BLaER1 (cell line): ENCODE results near the gene DRC7.
A peak's percentile ranks its signal among the peaks of the same experiment; 100 is the strongest.

Source experiments
- H3K27ac ChIP-seq: shearing (Covaris generic); formaldehyde crosslinking; 2 replicates; pipeline ENCODE4 v1.8.1; 2022
- H3K27me3 ChIP-seq: shearing (Covaris generic); formaldehyde crosslinking; 2 replicates; pipeline ENCODE4 v1.8.1; 2022
- H3K36me3 ChIP-seq: shearing (Covaris generic); formaldehyde crosslinking; 2 replicates; pipeline ENCODE4 v1.8.1; 2022
- H3K4me1 ChIP-seq: shearing (Covaris generic); formaldehyde crosslinking; 2 replicates; pipeline ENCODE4 v1.8.1; 2022
- H3K4me2 ChIP-seq: shearing (Covaris generic); formaldehyde crosslinking; 2 replicates; pipeline ENCODE4 v1.8.1; 2022
- H3K4me3 ChIP-seq: shearing (Covaris generic); formaldehyde crosslinking; 2 replicates; pipeline ENCODE4 v1.8.1; 2022
- H3K9ac ChIP-seq: shearing (Covaris generic); formaldehyde crosslinking; 2 replicates; pipeline ENCODE4 v1.8.1; 2022
- H3K9me3 ChIP-seq: shearing (Covaris generic); formaldehyde crosslinking; 2 replicates; pipeline ENCODE4 v1.8.1; 2022
- H4K20me1 ChIP-seq: shearing (Covaris generic); formaldehyde crosslinking; 2 replicates; pipeline ENCODE4 v1.8.1; 2022
- Cebpa-rat ChIP-seq: shearing (Covaris generic); IDR thresholded peaks from 2 replicates; pipeline ENCODE4 v1.8.1; 2022

DRC7 gene

DNA sequence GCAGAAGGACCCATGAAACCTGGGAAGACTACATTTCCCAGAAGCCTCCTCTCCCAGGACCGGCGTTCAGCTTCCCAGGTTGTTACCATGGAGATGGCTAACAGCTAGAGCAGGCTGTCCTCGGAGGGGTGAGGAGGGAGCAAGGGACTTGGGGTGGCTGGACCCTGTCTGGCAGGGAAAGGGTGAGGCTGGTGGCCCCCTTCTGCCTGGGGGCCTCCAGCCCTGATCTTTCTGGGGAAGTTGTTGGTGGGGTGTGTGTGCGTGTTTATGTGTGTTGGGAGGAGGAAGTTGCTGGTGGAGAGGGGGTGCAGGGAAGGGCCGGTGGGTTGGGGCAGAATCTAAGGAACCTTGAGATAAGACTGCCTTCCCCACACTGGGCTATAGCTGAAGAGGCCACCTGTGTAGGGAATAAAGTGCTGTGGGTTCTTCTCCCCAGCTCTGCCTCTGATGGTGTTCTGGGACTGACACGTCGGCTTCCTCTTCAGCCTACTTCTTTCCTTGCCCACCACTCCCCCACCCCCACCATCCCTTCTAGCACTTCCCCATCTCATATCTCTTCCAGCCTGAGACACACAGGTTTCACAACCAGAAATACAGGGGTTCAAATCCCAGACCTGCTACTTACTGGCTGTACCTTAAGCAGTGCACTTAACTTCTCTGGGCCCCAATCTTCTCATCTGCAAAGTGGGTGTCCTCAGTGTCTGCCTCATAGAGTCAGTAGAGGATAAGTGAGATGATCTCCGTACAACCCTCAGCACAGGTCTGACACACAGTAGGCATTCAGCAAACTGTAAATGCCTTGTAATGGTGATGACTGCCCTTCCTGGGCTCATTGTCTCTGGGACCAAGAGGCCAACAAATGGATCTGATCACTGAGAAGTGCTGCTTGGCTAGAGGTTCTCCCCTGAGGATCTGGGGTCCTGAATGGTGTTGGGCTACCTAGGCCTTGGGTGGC, at the start of gene DRC7:
TSS of gene DRC7 (plus strand) at position 82 of the 955 bp plus-strand sequence. CDS start 3,144 bp downstream, outside the sequence.
- H3K9ac ChIP-seq, result 0 out of 2 replicates have a peak within 1 kb of the TSS, but pooled peaks have one; percentile 40

DNA sequence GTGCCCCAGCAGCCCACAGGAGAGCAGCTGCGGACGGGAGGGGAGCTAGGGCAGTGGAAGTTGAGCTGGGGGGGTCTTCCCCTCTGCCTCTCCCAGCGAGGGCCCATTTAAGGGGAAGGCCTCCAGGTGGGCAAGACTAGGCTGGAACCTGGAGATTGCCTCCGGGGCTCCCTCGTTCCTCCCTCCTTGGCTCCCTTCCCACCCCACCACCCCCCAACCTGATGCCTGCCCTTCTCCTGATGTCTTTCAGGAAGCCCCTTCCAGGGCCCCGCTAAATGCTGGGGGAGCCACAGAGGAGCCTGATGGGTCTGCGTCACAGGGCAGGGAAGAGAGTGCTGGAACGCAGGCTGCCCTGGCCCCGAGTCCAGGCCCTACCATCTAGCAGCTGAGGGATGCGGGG, 49.4 kb upstream of the DRC7 start:
- peaks cover 94% of the 10 kb centered on the region for H3K4me1 ChIP-seq
- no peaks in the 10 kb centered on the region for H3K27me3 ChIP-seq
- peak overlapping the region; percentile 2 for H3K9ac ChIP-seq
- no peak for TF ChIP-seq Cebpa-rat
- H3K9me3 ChIP-seq, result no peaks in the 10 kb centered on the region
- H3K36me3 ChIP-seq, result no peaks in the 10 kb centered on the region
- peak overlapping the region; percentile 63 for H3K27ac ChIP-seq
- peak overlapping the region; percentile 88 for H3K4me2 ChIP-seq
- H3K4me3 ChIP-seq, result no peak overlapping the region
- no peaks in the 10 kb centered on the region for H4K20me1 ChIP-seq

More for the DNA sequence above, at the start of gene DRC7:
- Histone ChIP-seq H3K27me3 (no peaks in the 10 kb centered on the region), H3K4me1 (peaks cover 53% of the 10 kb centered on the region), H3K36me3 (no peaks in the 10 kb centered on the region), H3K4me2 (peak within 1 kb of the TSS; percentile 85), H3K9me3 (no peaks in the 10 kb centered on the region), H3K27ac (0 out of 2 replicates have a peak within 1 kb of the TSS, but pooled peaks have one; percentile 29), H4K20me1 (no peaks in the 10 kb centered on the region), H3K4me3 (peak within 1 kb of the TSS; percentile 62)
- no peak for TF ChIP-seq Cebpa-rat

- H3K27ac ChIP-seq, result peak overlapping the region; percentile 63
- H3K4me2 ChIP-seq, result peak overlapping the region; percentile 88
- no peaks in the 10 kb centered on the region for H3K36me3 ChIP-seq
Measured at GRCh38 chr16:57645691-57646387, 48.8 kb upstream of the DRC7 start.

DNA sequence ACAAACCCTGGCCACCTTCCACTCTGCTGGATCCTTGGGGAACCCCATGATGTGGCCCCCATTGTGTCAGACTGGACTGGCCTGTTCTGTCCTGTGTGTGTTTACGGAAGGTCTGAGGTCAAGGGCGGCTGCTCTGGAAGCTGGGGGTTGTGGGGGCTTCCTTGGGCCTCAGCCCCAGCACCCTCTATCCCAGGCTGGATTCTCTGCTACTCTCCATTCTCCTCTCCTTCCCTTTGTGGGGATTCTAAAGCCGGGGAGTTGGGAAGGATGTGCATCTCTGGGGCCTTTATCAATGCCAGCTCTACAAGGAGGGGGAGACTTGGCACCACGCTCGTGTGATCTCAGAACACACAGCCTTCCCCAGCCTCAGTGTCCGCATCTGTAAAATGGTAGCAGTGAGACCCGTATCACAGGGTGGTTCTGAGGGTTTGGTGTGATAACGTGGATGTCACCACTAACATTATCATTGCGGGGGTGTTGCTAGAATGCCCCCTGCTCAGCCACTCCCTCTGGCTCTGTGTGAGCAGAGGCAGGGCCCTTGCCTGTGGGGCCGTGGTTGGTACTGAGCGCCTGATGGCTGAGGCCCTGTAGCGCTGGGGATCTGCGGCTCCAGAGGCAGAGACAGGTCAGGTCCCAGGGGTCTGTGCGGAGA, 48.1 kb upstream of the DRC7 start:
- H4K20me1 ChIP-seq, result no peaks in the 10 kb centered on the region
- no peak overlapping the region for H3K4me3 ChIP-seq
- no peaks in the 10 kb centered on the region for H3K27me3 ChIP-seq
- no peak for TF ChIP-seq Cebpa-rat
- no peaks in the 10 kb centered on the region for H3K9me3 ChIP-seq
- H3K27ac ChIP-seq, result peak overlapping the region; percentile 63
- H3K4me2 ChIP-seq, result peak overlapping the region; percentile 88
- peaks cover 3% of the 10 kb centered on the region; the same call in 1 of the 2 replicates for H3K36me3 ChIP-seq
- peaks cover 91% of the 10 kb centered on the region for H3K4me1 ChIP-seq
- no peak overlapping the region for H3K9ac ChIP-seq

More at GRCh38 chr16:57645691-57646387, 48.8 kb upstream of the DRC7 start:
- H3K9me3 ChIP-seq, result no peaks in the 10 kb centered on the region
- H3K4me1 ChIP-seq, result peaks cover 91% of the 10 kb centered on the region
- no peak overlapping the region for H3K4me3 ChIP-seq
- TF ChIP-seq Cebpa-rat, result no peak
- no peaks in the 10 kb centered on the region for H3K27me3 ChIP-seq
- peak overlapping the region; percentile 2; the same call in 1 of the 2 replicates for H3K9ac ChIP-seq
- H4K20me1 ChIP-seq, result no peaks in the 10 kb centered on the region

DNA sequence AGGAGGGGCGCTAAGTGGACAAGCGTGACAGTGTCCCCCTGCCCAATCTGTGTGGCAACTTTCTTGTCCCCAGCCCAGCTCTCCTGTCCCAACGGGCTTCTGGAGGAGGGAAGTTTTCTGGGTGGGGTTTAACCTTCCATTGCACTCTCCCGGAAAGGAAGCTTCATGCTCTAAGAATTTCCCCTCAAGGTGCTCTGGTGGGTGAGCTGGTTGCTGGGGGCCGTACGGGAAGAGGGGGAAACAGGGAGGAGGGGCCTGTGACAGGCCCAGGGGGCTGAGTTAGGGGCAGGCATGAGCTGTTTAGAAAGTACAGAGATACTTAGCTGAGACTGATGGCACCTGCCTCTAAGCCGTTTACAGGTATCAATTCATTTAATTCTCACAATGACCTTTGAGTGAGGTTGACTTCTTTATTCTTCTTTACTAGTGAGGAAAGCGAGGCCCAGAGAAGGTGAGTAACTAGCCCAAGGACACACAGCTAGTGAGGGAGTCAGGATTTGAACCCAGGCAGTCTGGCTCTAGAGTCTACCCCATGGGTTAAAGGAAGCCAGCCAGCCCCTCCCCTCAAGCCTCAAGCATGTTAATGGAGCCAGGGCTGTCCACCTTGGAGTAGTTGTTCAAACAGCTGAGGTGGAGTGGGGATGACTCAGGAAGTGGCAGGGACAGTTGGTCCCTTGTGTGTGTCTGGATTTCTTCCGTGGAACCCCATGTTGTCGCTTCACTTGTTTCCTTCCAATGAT, 47.3 kb upstream of the DRC7 start:
- no peak overlapping the region for H3K4me3 ChIP-seq
- H3K4me2 ChIP-seq, result peak overlapping the region; percentile 88
- H3K27me3 ChIP-seq, result no peaks in the 10 kb centered on the region
- H3K9ac ChIP-seq, result peak overlapping the region; percentile 20; the same call in 1 of the 2 replicates
- no peak for TF ChIP-seq Cebpa-rat
- peak overlapping the region; percentile 58 for H3K27ac ChIP-seq
- peaks cover 91% of the 10 kb centered on the region for H3K4me1 ChIP-seq
- no peaks in the 10 kb centered on the region for H4K20me1 ChIP-seq
- H3K9me3 ChIP-seq, result no peaks in the 10 kb centered on the region
- H3K36me3 ChIP-seq, result peaks cover 3% of the 10 kb centered on the region; the same call in 1 of the 2 replicates

GRCh38 chr16:57648125-57648524, 46.5 kb upstream of the DRC7 start:
- Histone ChIP-seq H3K27ac (peak overlapping the region; percentile 58), H4K20me1 (no peaks in the 10 kb centered on the region), H3K9ac (peak overlapping the region; percentile 20; the same call in 1 of the 2 replicates), H3K4me1 (peaks cover 91% of the 10 kb centered on the region), H3K9me3 (no peaks in the 10 kb centered on the region), H3K4me3 (no peak overlapping the region), H3K27me3 (no peaks in the 10 kb centered on the region), H3K36me3 (peaks cover 3% of the 10 kb centered on the region; the same call in 1 of the 2 replicates), H3K4me2 (peak overlapping the region; percentile 88)
- no peak for TF ChIP-seq Cebpa-rat

DNA sequence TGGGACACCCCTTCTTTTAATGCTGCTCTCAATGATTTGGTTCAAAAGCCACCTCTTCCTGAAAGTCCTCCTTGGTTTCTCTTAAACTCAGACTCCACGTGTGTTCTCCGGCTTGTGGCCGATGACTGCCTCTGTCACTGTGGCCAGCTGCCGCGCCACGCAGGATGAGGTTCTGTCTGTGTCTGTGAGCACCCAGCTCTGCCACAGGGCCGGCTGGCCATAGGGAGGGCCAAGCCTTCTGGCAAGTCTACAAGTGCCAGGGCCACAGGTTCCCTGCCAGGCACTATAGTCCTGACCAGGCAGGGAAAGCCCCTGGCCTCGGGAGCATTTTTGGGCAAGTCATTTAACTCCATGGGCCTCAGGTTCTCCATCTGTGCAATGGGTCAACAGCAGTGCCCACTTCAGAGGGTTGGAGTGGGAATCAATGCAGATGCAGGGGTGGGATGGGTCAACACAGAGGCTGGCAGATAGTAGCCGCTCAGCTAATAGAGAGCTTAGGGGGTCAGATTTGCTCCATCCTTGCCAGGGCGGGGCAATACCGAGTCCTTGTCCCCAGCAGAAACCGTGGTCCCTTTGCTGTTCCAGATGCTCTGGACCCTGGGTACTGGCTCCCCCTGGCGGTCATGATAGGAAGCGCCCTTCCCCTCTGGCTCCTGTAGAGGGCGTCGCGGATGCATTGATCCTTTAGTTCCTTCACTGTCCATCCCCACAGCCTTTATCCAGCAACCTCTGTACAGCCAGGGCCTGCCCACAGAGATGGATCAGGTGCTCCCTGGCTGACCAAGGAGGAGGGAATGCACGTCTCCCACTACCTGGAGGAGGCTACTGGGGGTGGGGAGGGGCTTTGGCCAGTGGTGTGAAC, 45.8 kb upstream of the DRC7 start:
- no peaks in the 10 kb centered on the region for H3K27me3 ChIP-seq
- peak overlapping the region; percentile 58 for H3K27ac ChIP-seq
- no peaks in the 10 kb centered on the region for H4K20me1 ChIP-seq
- peak overlapping the region; percentile 88 for H3K4me2 ChIP-seq
- TF ChIP-seq Cebpa-rat, result no peak
- H3K36me3 ChIP-seq, result peaks cover 3% of the 10 kb centered on the region; the same call in 1 of the 2 replicates
- no peak overlapping the region for H3K4me3 ChIP-seq
- no peaks in the 10 kb centered on the region for H3K9me3 ChIP-seq
- H3K4me1 ChIP-seq, result peaks cover 92% of the 10 kb centered on the region
- peak overlapping the region; percentile 20; the same call in 1 of the 2 replicates for H3K9ac ChIP-seq

DNA sequence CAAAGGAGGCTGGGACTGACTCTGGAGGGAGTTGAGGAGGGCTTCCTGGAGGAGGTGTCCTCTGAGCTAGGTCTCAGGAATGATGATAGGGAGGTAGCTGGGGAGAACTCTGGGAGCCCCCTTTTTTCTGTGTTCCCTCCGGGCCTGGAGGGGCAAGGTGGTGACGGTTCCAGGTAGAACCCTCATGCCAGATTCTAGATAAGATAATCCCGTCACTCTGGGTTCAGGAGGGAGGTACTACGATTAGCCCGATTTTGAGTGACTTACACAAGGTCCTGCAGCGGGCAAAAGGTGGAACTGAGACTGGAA, 45.2 kb upstream of the DRC7 start:
- Histone ChIP-seq H3K27me3 (no peaks in the 10 kb centered on the region), H3K4me3 (no peak overlapping the region), H3K9ac (no peak overlapping the region), H3K4me2 (no peak overlapping the region), H4K20me1 (no peaks in the 10 kb centered on the region), H3K4me1 (peaks cover 94% of the 10 kb centered on the region), H3K27ac (peak overlapping the region; percentile 32; the same call in 1 of the 2 replicates), H3K36me3 (peaks cover 3% of the 10 kb centered on the region; the same call in 1 of the 2 replicates), H3K9me3 (no peaks in the 10 kb centered on the region)
- no peak for TF ChIP-seq Cebpa-rat
